Rectal smooth muscle tissue (tissue), 1 donor: ENCODE results near the gene MAML2.
"Not testable (repeated sequence)": the region's sequence is repeated elsewhere in the genome, so short reads cannot be mapped to it uniquely, and the experiment has no call there.

ENCODE experiments used
- H3K27ac ChIP-seq: one replicate; pipeline ENCODE4 v1.7.0; 2013; ENCODE audit warnings: low read depth, low read length, inconsistent platforms
- H3K27me3 ChIP-seq: one replicate; pipeline ENCODE4 v1.7.0; 2013; ENCODE audit warnings: low read length; ENCODE audit not compliant: control insufficient read depth, insufficient read depth
- H3K36me3 ChIP-seq: one replicate; pipeline ENCODE4 v1.7.0; 2013; ENCODE audit warnings: low read length; ENCODE audit not compliant: control insufficient read depth, insufficient read depth
- H3K4me1 ChIP-seq: one replicate; pipeline ENCODE4 v1.7.0; 2013; ENCODE audit warnings: low read length; ENCODE audit not compliant: control insufficient read depth, insufficient read depth
- H3K4me3 ChIP-seq: one replicate; pipeline ENCODE4 v1.7.0; 2013; ENCODE audit warnings: low read length
- H3K9ac ChIP-seq: one replicate; pipeline ENCODE4 v1.7.0; 2013; ENCODE audit warnings: low read length

The MAML2 gene

DNA sequence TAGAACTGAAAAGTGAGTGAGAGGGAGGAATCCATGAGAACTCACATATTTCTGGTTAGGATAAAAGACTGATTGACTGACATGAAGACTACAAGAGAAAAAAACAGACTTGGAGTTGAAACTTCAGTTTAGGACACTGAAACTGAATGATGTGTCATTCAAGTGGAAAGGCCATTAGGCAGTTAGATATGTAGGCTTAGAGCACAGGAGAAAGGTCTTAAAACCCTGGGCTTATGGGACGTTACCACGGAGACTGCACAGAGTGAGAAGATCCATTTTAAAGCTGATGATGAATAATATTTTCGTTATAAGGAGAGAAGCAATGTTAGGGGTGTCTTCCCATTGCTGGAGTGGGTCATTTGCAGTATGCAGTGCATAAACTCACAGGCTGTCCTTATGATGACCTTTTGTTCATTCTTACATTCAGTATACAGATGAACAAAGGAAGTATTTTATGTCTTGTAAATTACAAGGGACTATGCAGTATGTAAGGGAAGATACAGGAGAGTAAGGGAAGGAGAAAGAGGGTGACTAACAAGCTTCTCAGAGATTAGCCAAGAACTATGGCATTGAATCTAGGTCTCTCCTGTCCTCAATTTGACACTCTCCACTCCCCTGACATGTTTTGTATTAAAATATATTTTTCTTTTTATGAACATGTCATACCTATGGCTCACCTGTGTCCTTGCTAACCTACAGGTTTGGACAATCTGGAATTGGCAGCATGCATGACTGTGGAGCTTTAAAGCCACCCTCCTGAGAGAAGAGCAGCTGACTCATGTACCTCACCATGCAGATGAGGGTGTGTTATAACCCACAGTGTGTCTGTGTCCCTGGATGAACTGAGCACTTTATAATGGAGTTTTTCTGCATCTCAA, 63.7 kb downstream of the MAML2 start:
- Histone ChIP-seq H3K36me3 (no peaks in the 10 kb centered on the region), H3K9ac (no peak overlapping the region), H3K4me1 (no peaks in the 10 kb centered on the region), H3K27ac (no peak overlapping the region), H3K27me3 (no peaks in the 10 kb centered on the region), H3K4me3 (no peak overlapping the region)

DNA sequence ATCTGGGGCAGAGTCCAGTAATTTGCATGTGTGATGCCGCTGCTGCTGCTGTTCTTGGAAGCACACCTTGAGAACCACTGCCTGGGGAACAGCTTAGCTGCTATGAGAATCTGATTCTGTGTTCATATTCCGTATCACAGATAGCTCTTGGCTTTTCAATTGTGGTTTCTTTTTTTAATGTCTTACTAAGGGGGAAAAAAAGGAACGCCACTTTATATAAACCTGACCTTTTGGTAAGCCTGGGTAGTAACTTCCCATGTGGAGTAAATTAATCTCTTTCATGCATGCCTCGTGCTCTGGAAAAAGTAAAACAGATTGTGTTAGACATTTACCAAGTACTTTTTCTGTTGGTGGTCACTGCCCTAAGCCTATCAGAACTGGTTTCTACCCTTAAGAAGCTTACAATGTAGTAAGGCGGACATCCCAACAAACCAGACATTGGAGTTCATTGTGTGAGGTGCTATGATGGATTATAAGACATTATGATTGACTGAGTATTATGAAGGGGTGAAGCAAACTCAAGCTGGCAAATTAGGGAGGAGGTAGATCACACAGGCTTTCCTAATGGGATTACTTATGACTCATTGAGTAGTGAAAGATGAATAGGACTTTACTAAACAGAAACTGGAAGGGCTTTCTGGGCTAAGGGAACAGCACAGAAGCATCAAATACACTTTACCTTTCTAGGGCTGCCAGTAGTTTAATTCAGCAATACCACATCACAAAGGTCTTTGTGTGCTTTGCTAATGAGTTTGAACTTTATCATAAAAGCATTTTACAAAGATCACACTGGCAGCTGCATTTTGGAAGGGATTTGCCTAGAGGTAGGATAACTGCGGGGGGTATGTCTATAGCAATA, 64.7 kb downstream of the MAML2 start:
- no peaks in the 10 kb centered on the region for H3K4me1 ChIP-seq
- no peak overlapping the region for H3K27ac ChIP-seq
- no peaks in the 10 kb centered on the region for H3K36me3 ChIP-seq
- H3K27me3 ChIP-seq = no peaks in the 10 kb centered on the region
- no peak overlapping the region for H3K4me3 ChIP-seq
- no peak overlapping the region for H3K9ac ChIP-seq

DNA sequence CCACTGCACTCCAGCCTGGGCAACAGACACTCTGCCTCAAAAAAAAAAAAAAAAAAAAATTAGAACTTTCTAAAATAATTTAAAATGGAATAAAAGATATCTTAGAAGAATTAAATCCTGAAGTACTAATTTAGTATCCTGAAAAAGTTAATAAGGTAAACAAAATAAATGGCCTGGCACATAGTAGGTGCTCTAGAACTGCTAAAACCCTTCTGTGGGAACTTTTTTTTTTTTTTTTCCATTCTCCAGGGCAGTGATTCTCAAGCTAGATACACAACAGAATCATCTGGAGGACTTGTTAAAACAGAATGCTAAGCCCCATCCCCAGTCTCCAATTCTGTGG, 65.3 kb downstream of the MAML2 start:
- Histone ChIP-seq H3K27me3 (no peaks in the 10 kb centered on the region), H3K4me1 (no peaks in the 10 kb centered on the region), H3K36me3 (no peaks in the 10 kb centered on the region), H3K27ac (no peak overlapping the region), H3K9ac (no peak overlapping the region), H3K4me3 (no peak overlapping the region)

DNA sequence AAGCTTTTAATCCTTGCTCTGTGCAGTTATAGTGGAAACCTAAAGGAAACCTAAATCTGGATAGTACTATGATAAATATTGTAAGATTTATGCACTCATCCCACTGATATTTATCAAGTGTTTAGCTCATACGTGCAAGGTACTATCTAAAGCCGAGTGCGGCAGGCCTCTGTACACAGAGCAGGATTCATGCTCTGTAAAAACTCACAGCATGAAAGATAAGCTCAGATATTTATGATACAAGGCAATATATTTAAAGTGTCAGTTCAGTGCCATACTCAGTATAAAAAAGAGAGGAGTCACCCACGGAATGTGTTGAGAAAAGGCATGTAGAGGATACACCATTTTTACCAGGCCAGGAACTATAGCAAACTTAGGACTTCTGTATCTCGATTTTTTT, 66.2 kb downstream of the MAML2 start:
- no peaks in the 10 kb centered on the region for H3K36me3 ChIP-seq
- H3K27me3 ChIP-seq = no peaks in the 10 kb centered on the region
- no peaks in the 10 kb centered on the region for H3K4me1 ChIP-seq
- no peak overlapping the region for H3K9ac ChIP-seq
- H3K27ac ChIP-seq = no peak overlapping the region
- no peak overlapping the region for H3K4me3 ChIP-seq

DNA sequence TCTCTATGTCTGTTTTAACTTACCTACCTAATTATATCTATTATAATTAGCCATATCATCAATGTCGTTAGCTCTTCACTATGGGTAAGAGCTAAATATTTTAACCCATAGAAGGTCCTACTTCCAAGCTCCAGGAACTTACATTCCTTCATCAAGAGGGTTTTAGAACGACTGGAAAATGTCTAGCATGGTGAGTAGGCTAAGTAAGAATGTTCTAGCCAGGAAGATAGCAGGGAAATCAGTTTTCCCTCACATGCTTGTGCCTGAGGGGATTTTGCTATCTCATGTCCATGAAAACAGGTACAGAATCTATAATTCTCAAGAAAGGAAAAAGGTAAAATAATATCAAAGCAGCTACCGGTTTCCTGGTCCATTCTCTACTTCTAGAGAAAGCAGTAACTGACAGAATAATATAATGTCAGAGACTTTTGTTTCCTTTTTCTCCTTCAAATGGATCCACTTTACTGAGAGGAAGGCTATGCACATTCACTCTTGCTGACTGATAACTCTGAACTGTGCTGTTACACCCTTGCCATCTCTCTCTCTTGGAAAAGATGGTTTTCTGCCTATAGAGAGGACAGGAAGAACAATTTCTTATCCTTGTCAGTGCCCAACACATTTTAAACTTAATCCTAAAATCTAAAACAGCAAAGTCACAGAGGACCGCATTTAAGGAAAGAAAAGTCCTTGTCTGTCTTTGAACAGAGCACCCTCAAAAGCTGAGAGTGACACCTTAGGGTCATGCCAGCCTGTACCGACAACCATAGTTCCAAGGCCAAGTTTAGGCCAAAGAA, 67.0 kb downstream of the MAML2 start:
- no peaks in the 10 kb centered on the region for H3K27me3 ChIP-seq
- H3K9ac ChIP-seq = no peak overlapping the region
- no peaks in the 10 kb centered on the region for H3K4me1 ChIP-seq
- H3K27ac ChIP-seq = no peak overlapping the region
- H3K36me3 ChIP-seq = no peaks in the 10 kb centered on the region
- H3K4me3 ChIP-seq = no peak overlapping the region

DNA sequence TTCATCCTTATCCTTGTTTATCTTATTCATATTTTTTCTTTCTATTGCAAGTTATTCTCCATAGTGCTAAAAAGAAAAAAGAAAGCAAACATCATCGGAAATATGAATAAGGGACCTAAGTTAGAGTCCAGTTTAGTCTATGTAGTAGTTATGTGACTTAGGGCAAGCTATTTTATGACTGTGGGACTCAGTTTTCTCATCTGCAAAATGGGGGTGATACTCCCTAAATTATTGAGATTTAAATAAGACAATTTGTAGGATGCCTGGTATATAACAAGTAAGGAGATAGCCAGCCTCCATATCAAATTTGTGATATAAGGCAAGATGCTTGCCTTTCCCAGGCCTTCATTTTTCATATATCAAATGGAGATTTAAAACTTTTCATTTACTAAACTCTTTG, 69.5 kb downstream of the MAML2 start:
- Histone ChIP-seq H3K36me3 (no peaks in the 10 kb centered on the region), H3K27me3 (no peaks in the 10 kb centered on the region), H3K9ac (no peak overlapping the region), H3K27ac (no peak overlapping the region), H3K4me3 (no peak overlapping the region), H3K4me1 (no peaks in the 10 kb centered on the region)

DNA sequence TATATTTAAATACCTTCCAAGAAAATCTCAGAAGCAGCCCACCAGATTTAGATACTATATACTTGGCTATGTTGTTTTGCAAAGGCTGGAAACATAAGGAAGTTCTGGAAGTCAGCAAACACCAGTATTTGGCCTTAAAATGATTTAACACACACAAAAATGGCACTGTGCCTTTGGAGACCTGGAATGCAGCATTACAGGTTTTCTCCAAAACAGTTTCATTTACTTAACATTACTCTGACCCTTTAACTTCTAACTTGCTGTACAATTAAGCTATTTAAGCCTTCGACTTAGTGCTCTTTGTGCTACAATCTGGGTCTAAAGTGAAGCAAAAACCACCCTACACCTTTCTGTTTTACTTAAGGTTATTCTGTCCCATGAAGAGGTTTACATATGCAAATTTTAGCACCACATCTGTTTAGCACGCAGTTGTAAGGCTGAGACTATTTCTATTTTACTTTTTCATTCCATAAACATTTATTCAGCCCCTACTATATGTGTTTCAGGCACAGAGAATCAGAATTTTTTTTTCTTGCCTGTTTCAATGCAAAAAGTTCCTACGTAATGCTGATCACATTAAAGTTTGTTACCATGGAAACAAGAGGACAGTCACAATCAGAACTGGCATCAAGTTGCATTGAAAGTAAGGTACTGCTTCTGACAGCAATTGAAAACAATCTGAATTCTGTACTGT, 70.3 kb downstream of the MAML2 start:
- Histone ChIP-seq H3K4me3 (no peak overlapping the region), H3K9ac (no peak overlapping the region), H3K4me1 (no peaks in the 10 kb centered on the region), H3K27ac (no peak overlapping the region), H3K27me3 (no peaks in the 10 kb centered on the region), H3K36me3 (no peaks in the 10 kb centered on the region)

DNA sequence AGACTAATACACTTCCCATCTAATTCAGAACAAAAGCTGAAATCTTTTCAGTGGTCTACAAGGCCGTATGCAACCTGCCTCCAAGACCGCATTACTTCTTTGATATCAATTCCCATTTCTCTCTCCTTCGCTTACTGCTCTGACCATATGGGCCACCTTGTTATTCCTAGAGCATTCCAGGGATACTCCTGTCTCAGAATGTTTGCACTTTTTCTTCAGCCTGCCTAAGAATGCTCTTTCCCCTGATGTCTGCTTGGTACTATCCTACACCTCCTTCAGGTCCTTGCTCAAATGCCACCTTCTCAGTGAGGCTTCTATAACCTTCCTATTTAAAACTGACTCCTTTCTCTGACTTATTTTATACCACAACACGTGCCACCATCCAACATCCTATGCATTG, 71.2 kb downstream of the MAML2 start:
- no peak overlapping the region for H3K4me3 ChIP-seq
- H3K36me3 ChIP-seq = no peaks in the 10 kb centered on the region
- H3K9ac ChIP-seq = no peak overlapping the region
- H3K27me3 ChIP-seq = no peaks in the 10 kb centered on the region
- no peak overlapping the region for H3K27ac ChIP-seq
- no peaks in the 10 kb centered on the region for H3K4me1 ChIP-seq

DNA sequence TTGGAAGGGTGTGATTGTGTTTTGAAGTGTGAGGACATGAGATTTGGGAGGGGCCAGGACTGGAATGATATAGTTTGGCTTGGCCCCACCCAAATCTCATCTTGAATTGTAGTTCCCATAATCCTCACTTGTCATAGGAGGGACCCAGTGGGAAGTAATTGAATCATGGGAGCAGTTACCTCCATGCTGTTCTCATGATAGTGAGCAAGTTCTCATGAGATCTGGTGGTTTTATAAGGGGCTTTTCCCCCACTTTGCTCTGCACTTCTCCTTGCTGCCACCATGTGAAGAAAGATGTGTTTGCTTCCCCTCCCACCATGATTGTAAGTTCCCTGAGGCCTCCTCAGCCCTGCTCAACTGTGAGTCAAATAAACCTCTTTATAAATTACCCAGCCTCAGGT, 71.6 kb downstream of the MAML2 start:
- H3K4me3 ChIP-seq, H3K36me3 ChIP-seq, H3K9ac ChIP-seq, H3K4me1 ChIP-seq, H3K27ac ChIP-seq, H3K27me3 ChIP-seq: not testable (repeated sequence)

DNA sequence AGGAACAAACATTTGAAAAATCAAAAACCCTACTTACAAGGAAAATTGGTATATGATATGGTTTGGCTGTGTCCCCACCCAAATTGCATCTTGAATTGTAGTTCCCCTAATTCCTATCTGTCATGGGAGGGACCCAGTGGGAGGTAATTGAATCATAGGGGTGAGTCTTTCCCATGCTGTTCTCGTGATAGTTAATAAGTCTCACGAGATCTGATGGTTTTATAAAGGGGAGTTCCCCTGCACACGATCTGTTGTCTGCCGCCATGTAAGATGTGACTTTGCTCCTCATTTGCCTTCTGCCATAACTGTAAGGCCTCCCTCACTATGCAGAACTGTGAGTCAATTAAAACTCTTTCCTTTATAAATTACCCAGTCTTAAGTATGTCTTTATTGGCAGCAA, 74.5 kb downstream of the MAML2 start:
- not testable (repeated sequence) for H3K27me3 ChIP-seq, H3K9ac ChIP-seq, H3K4me3 ChIP-seq, H3K27ac ChIP-seq, H3K36me3 ChIP-seq, H3K4me1 ChIP-seq

DNA sequence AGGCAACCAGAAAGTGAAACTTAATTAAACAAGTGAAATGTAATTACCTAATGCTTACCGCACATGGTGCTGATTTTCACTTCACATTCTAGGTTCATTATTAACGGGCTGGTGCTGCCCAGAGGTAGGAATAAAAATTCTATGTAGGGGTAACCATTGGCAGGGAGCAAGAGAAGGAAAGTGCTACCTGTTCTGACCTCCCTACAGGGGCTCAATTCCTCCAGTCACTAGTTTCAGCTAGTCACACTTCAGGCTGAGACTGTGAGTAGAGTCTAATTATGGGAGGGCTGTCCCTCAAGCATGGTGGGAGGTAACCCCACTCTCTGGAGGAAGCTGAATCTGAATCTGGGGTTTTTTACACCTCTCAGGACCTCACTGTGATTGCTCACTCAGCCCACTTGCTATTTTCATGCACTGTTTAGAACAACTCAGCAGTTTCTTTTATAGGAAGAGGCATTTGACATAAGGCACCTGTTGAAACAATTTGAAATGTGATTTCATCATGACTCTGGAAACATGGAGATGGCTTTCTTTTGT, 75.4 kb downstream of the MAML2 start:
- Histone ChIP-seq H3K9ac (no peak overlapping the region), H3K27me3 (no peaks in the 10 kb centered on the region), H3K27ac (no peak overlapping the region), H3K4me3 (no peak overlapping the region), H3K36me3 (peaks cover 3% of the 10 kb centered on the region), H3K4me1 (no peaks in the 10 kb centered on the region)
